ENCODE measurements around the gene SUGCT. TPM values are rescaled to one million over a fixed set of nuclear protein-coding genes. Genes with fewer than 3 reads are reported as not detected.

The SUGCT gene
- total and polyA plus RNA-seq, 3 donors from 2014 or later = 7.1 to 9.8 (median 8.1) TPM

DNA sequence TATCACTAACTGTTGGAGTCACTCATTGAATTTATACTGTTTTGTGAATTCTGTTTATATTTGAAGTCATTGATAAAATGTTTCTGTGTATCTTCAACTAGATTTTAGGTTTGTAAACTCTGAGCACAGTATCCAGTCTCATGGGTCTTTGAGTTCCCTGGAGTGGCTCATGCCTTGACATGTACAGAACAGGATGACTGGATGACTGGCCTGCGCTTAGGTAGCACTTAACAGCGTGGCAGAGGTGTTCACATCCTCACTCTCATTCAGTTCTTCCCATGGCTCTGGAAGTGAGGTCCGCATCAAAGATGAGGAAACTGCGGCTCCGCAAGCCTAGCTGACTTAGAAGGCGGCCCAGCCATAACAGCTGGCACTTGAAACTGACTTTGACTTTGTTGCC is 576.9 kb downstream of the SUGCT start:
- WGBS, 2 donors = 95 to 97% methylated on average over 6 of the region's 6 CpGs
- Histone ChIP-seq H3K4me1 (no peaks in the 10 kb centered on the region), H3K27ac (no peak overlapping the region), H3K36me3 (ENCODE audit: low read depth, missing control alignments) (no peaks in the 10 kb centered on the region), H3K4me3 (no peak overlapping the region), H3K9me3 (no peaks in the 10 kb centered on the region), H3K27me3 (no peaks in the 10 kb centered on the region)
- DNase-seq = no peak
- TF ChIP-seq CTCF (IDR thresholded peaks at IDR 0.05) = no peak
- no peak for TF ChIP-seq POLR2A (IDR thresholded peaks at IDR 0.05)
- intact Hi-C loops (cut with DNase I; ENCODE audit: low total_unique reads) = no loop called here

GRCh38 chr7:40714363-40715052 is 579.7 kb downstream of the SUGCT start:
- WGBS, 2 donors = 52% methylated on average over 2 of the region's 2 CpGs
- intact Hi-C loops (cut with DNase I; ENCODE audit: low total_unique reads) = no loop called here
- no peaks in the 10 kb centered on the region for H3K36me3 ChIP-seq (ENCODE audit: low read depth, missing control alignments)

DNA sequence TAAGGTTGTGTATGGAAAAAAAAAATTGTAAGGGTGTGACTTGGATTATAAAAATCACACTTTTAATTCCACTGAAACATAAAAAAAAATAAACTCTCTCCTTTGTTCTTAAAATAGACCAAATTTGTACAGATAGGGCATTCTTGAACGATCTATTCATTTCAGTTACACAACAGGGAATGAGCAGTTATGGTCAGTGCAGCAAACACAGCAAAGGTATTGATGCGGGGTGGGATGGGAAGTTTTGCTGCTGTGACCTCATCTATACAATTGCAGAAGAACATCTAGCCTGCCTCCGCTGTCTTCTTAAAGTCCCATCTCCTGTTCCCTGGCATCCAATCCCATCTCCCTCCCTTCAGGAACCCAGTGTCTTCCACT is 580.2 kb downstream of the SUGCT start:
- H3K4me1 ChIP-seq = no peaks in the 10 kb centered on the region
- intact Hi-C loops (cut with DNase I; ENCODE audit: low total_unique reads) = no loop called here
- TF ChIP-seq POLR2A (IDR thresholded peaks at IDR 0.05) (no peak), CTCF (IDR thresholded peaks at IDR 0.05) (no peak)
- 53 to 64% methylated on average over 3 of the region's 3 CpGs for WGBS, 2 donors
- no peak overlapping the region for H3K4me3 ChIP-seq
- no peaks in the 10 kb centered on the region for H3K36me3 ChIP-seq (ENCODE audit: low read depth, missing control alignments)
- no peak for DNase-seq
- H3K9me3 ChIP-seq = no peaks in the 10 kb centered on the region
- H3K27ac ChIP-seq = no peak overlapping the region
- no peaks in the 10 kb centered on the region for H3K27me3 ChIP-seq

More at GRCh38 chr7:40714363-40715052, 579.7 kb downstream of the SUGCT start:
- H3K9me3 ChIP-seq = no peaks in the 10 kb centered on the region
- no peak overlapping the region for H3K4me3 ChIP-seq
- H3K27ac ChIP-seq = peak overlapping the region in 1 of 2 donors; percentile 16
- H3K4me1 ChIP-seq = no peaks in the 10 kb centered on the region
- H3K27me3 ChIP-seq = no peaks in the 10 kb centered on the region
- TF ChIP-seq CTCF (IDR thresholded peaks at IDR 0.05) (no peak), POLR2A (IDR thresholded peaks at IDR 0.05) (no peak)
- DNase-seq = no peak

- intact Hi-C loops (cut with DNase I; ENCODE audit: low total_unique reads) = no loop called here
- H3K9me3 ChIP-seq = no peaks in the 10 kb centered on the region
- no peaks in the 10 kb centered on the region for H3K4me1 ChIP-seq
- no peak for DNase-seq
- H3K27me3 ChIP-seq = no peaks in the 10 kb centered on the region
- H3K4me3 ChIP-seq = no peak overlapping the region
- H3K36me3 ChIP-seq (ENCODE audit: low read depth, missing control alignments) = no peaks in the 10 kb centered on the region
- TF ChIP-seq POLR2A (IDR thresholded peaks at IDR 0.05) (no peak), CTCF (IDR thresholded peaks at IDR 0.05) (no peak)
- H3K27ac ChIP-seq = no peak overlapping the region
Measured at GRCh38 chr7:40716052-40716451, 581.2 kb downstream of the SUGCT start.

GRCh38 chr7:40717242-40717641 is 582.4 kb downstream of the SUGCT start:
- TF ChIP-seq CTCF (IDR thresholded peaks at IDR 0.05) = no peak
- TF ChIP-seq POLR2A (IDR thresholded peaks at IDR 0.05) = no peak
- intact Hi-C loops (cut with DNase I; ENCODE audit: low total_unique reads) = no loop called here
- 29 to 50% methylated on average over 9 of the region's 9 CpGs for WGBS, 2 donors
- Histone ChIP-seq H3K4me1 (no peaks in the 10 kb centered on the region), H3K27ac (peak overlapping the region in 1 of 2 donors; percentile 9), H3K27me3 (no peaks in the 10 kb centered on the region), H3K4me3 (no peak overlapping the region), H3K9me3 (no peaks in the 10 kb centered on the region), H3K36me3 (ENCODE audit: low read depth, missing control alignments) (no peaks in the 10 kb centered on the region)
- DNase-seq = peak; percentile 62
